ENCODE measurements around the gene TMPRSS13. TPM values are rescaled to one million over a fixed set of nuclear protein-coding genes. Genes with fewer than 3 reads are reported as not detected.

Gene TMPRSS13
- polyA plus RNA-seq, 3 donors, result 0.17 to 2.4 (median 0.37) TPM

DNA sequence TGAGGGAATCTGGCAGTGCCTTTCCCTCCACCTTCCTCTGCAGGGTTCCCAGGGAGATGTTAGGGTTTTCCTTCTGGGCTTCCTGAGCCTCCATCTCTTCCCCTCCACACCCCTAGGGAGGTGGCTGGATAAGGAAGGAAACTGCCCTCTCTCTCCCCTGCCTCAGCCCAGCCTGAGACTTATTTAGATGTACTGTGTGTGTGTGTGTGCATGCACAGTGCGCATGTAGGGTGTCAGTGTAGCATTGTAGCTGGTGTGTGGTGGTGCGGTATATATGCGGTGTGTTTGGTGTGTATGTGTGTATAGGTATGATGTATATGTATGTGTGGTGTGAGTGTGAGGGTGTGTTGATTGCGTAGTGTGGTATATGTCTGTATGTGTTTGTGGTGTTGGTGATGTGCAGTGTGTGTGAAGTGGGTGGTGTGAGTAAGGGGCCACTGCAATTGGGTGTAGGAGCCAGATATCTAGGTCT lies 54.3 kb downstream of the TMPRSS13 start:
- Histone ChIP-seq H2AFZ (ENCODE audit: insufficient read depth, low read depth, low read length, poor library complexity, severe bottlenecking) (no peak overlapping the region), H3K27ac (ENCODE audit: low read depth in 1 of 2, low read length in 2 of 2) (no peak overlapping the region), H3K27me3 (ENCODE audit: control insufficient read depth in 2 of 2, insufficient read depth in 2 of 2, low read length in 2 of 2) (peaks cover 34 to 51% of the 10 kb centered on the region in 2 donors), H3K9me3 (replicated peaks in 1 of 2; ENCODE audit: control insufficient read depth in 1 of 2, insufficient read depth in 1 of 2, low read length in 2 of 2) (peaks cover 0 to 8% of the 10 kb centered on the region in 2 donors), H3K4me2 (replicated peaks; ENCODE audit: extremely low read depth, low read length, poor library complexity, severe bottlenecking) (peak overlapping the region; percentile 80), H3K4me3 (replicated peaks in 1 of 3; ENCODE audit: low read depth in 2 of 3, low read length in 3 of 3) (peak overlapping the region in 1 of 3 experiments; percentile 74), H4K20me1 (ENCODE audit: insufficient read depth, low read length) (no peaks in the 10 kb centered on the region), H3K9ac (ENCODE audit: insufficient read depth, low read length, poor library complexity, severe bottlenecking) (peak overlapping the region; percentile 50), H3K79me2 (ENCODE audit: insufficient read depth, low read length) (no peaks in the 10 kb centered on the region), H3K4me1 (ENCODE audit: control insufficient read depth in 1 of 2, insufficient read depth in 2 of 2, low read length in 2 of 2) (peaks cover 41 to 53% of the 10 kb centered on the region in 2 donors), H3K36me3 (replicated peaks in 1 of 2; ENCODE audit: control insufficient read depth in 1 of 2, insufficient read depth in 2 of 2, low read length in 2 of 2) (no peaks in the 10 kb centered on the region)
- H3K27ac Mint-ChIP-seq, result peak overlapping the region in 1 of 7 donors; percentile 31
- WGBS (ENCODE audit: insufficient coverage), result 94% methylated on average over 4 of the region's 4 CpGs
- TF ChIP-seq, protein P1, sequence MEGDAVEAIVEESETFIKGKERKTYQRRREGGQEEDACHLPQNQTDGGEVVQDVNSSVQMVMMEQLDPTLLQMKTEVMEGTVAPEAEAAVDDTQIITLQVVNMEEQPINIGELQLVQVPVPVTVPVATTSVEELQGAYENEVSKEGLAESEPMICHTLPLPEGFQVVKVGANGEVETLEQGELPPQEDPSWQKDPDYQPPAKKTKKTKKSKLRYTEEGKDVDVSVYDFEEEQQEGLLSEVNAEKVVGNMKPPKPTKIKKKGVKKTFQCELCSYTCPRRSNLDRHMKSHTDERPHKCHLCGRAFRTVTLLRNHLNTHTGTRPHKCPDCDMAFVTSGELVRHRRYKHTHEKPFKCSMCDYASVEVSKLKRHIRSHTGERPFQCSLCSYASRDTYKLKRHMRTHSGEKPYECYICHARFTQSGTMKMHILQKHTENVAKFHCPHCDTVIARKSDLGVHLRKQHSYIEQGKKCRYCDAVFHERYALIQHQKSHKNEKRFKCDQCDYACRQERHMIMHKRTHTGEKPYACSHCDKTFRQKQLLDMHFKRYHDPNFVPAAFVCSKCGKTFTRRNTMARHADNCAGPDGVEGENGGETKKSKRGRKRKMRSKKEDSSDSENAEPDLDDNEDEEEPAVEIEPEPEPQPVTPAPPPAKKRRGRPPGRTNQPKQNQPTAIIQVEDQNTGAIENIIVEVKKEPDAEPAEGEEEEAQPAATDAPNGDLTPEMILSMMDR (IDR thresholded peaks at IDR 0.05), result no peak
- H3K4me3 Mint-ChIP-seq, result peak overlapping the region in 1 of 2 donors; percentile 95
- intact Hi-C loops (cut with micrococcal nuclease), result no loop called here
- H3K27me3 Mint-ChIP-seq (ENCODE audit: low read depth in 3 of 3), result peaks cover 46 to 64% (median 50%) of the 10 kb centered on the region in 3 donors
- H3K4me1 Mint-ChIP-seq, result peaks cover 56% of the 10 kb centered on the region
- peaks cover 4 to 17% of the 10 kb centered on the region in 2 donors for H3K36me3 Mint-ChIP-seq
- peaks cover 0 to 10% (median 8%) of the 10 kb centered on the region in 7 donors for H3K9me3 Mint-ChIP-seq
- DNase-seq, result no peak

DNA sequence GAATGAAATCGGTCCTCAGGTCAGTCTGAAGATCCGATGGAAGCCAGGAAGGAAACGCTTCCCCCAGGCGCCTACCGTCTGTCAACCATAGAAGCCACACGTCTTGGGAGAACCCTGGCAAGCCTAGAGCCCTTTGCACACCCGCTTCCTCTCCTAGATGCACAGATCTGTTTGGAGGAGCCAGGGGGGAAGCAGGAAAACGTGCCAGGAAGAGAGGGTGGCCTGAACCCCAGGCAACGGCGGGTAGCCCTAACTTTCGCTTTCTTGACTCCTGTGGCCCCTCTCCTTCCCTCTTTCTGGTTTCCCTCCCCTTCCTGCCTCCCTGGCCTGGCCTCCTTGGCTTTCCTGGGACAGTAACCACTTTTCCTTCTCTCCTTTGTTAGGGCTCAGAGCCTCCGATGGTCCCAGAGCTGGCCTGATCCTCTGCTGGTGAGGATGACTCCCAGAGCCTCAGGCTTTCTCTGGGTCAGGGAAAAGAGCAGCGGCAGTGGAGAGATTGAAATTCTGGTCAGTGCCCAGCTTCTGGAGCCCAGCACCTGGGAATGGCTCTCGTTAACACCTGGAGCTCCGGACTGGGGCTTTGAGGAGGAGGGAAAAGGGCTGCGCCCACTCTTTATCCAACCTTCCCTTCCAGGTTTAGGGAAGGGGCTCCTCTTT lies 54.8 kb downstream of the TMPRSS13 start:
- intact Hi-C loops (cut with micrococcal nuclease), result no loop called here
- peak overlapping the region; percentile 12 to 74 (median 21) for H3K4me3 ChIP-seq (replicated peaks in 1 of 3; ENCODE audit: low read depth in 2 of 3, low read length in 3 of 3)
- peaks cover 34 to 46% of the 10 kb centered on the region in 2 donors for H3K27me3 ChIP-seq (ENCODE audit: control insufficient read depth in 2 of 2, insufficient read depth in 2 of 2, low read length in 2 of 2)
- no peak overlapping the region for H3K27ac ChIP-seq (ENCODE audit: low read depth in 1 of 2, low read length in 2 of 2)
- peaks cover 0 to 10% (median 8%) of the 10 kb centered on the region in 7 donors for H3K9me3 Mint-ChIP-seq
- H3K27me3 Mint-ChIP-seq (ENCODE audit: low read depth in 3 of 3), result peaks cover 46 to 58% (median 46%) of the 10 kb centered on the region in 3 donors
- peaks cover 62% of the 10 kb centered on the region for H3K4me1 Mint-ChIP-seq
- H3K27ac Mint-ChIP-seq, result peak overlapping the region in 2 of 7 donors; percentile 20 to 62
- H4K20me1 ChIP-seq (ENCODE audit: insufficient read depth, low read length), result no peaks in the 10 kb centered on the region
- H3K9me3 ChIP-seq (replicated peaks in 1 of 2; ENCODE audit: control insufficient read depth in 1 of 2, insufficient read depth in 1 of 2, low read length in 2 of 2), result peaks cover 0 to 8% of the 10 kb centered on the region in 2 donors
- H3K79me2 ChIP-seq (ENCODE audit: insufficient read depth, low read length), result no peaks in the 10 kb centered on the region
- H3K9ac ChIP-seq (ENCODE audit: insufficient read depth, low read length, poor library complexity, severe bottlenecking), result peak overlapping the region; percentile 50
- peak in 2 of 3 donors; percentile 24 to 27 for DNase-seq
- peak overlapping the region; percentile 75 to 95 for H3K4me3 Mint-ChIP-seq
- peaks cover 4 to 17% of the 10 kb centered on the region in 2 donors for H3K36me3 Mint-ChIP-seq
- H3K4me2 ChIP-seq (replicated peaks; ENCODE audit: extremely low read depth, low read length, poor library complexity, severe bottlenecking), result peak overlapping the region; percentile 80
- 18% methylated on average over 8 of the region's 16 CpGs for WGBS (ENCODE audit: insufficient coverage)
- H3K36me3 ChIP-seq (replicated peaks in 1 of 2; ENCODE audit: control insufficient read depth in 1 of 2, insufficient read depth in 2 of 2, low read length in 2 of 2), result no peaks in the 10 kb centered on the region
- H2AFZ ChIP-seq (ENCODE audit: insufficient read depth, low read depth, low read length, poor library complexity, severe bottlenecking), result peak overlapping the region; percentile 75
- TF ChIP-seq, protein P1 (IDR thresholded peaks at IDR 0.05), result no peak
- H3K4me1 ChIP-seq (ENCODE audit: control insufficient read depth in 1 of 2, insufficient read depth in 2 of 2, low read length in 2 of 2), result peaks cover 47 to 58% of the 10 kb centered on the region in 2 donors
